Ishikawa (cell line): Measurements from ENCODE around the gene PDSS2.

Source experiments
- CEBPB ChIP-seq: IDR thresholded peaks from 2 replicates; pipeline ENCODE4 v1.6.1; 2012
- CREB1 ChIP-seq: IDR thresholded peaks from 2 replicates; pipeline ENCODE4 v1.6.1; 2012; ENCODE audit warnings: low read depth
- EGR1 ChIP-seq: IDR thresholded peaks from 2 replicates; pipeline ENCODE4 v1.6.1; 2012
- EP300 ChIP-seq: IDR thresholded peaks from 2 replicates; pipeline ENCODE4 v1.6.1; 2012; ENCODE audit warnings: borderline replicate concordance
- FOXM1 ChIP-seq: IDR thresholded peaks from 2 replicates; pipeline ENCODE4 v1.6.1; 2012; ENCODE audit warnings: low read depth, borderline replicate concordance
- MAX ChIP-seq: IDR thresholded peaks from 2 replicates; pipeline ENCODE4 v1.6.1; 2012
- NFIC ChIP-seq: IDR thresholded peaks from 2 replicates; pipeline ENCODE4 v1.6.1; 2012
- RAD21 ChIP-seq: IDR thresholded peaks from 2 replicates; pipeline ENCODE4 v1.6.1; 2012; ENCODE audit warnings: low read depth
- REST ChIP-seq: IDR thresholded peaks from 2 replicates; pipeline ENCODE4 v1.6.1; 2012; ENCODE audit warnings: low read depth, mild to moderate bottlenecking
- TAF1 ChIP-seq: IDR thresholded peaks from 2 replicates; pipeline ENCODE4 v1.6.1; 2012; ENCODE audit warnings: low read depth, mild to moderate bottlenecking
- TCF12 ChIP-seq: IDR thresholded peaks from 2 replicates; pipeline ENCODE4 v1.6.1; 2012; ENCODE audit warnings: low read depth
- TEAD4 ChIP-seq: IDR thresholded peaks from 2 replicates; pipeline ENCODE4 v1.6.1; 2012
- USF1 ChIP-seq: IDR thresholded peaks from 2 replicates; pipeline ENCODE4 v1.6.1; 2012
- YY1 ChIP-seq: IDR thresholded peaks from 2 replicates; pipeline ENCODE4 v1.6.1; 2012; ENCODE audit warnings: low read depth
- ZBTB7A ChIP-seq: IDR thresholded peaks from 2 replicates; pipeline ENCODE4 v1.6.1; 2012; ENCODE audit warnings: low read depth

Gene PDSS2

GRCh38 chr6:107107791-107108190 is 351.6 kb downstream of the PDSS2 start:
- TF ChIP-seq REST (no peak), CREB1 (no peak), TAF1 (no peak), TEAD4 (no peak), EGR1 (no peak), ZBTB7A (no peak), CEBPB (no peak), EP300 (no peak), RAD21 (no peak), YY1 (no peak), FOXM1 (no peak), TCF12 (no peak), USF1 (no peak), MAX (no peak), NFIC (no peak)

- TF ChIP-seq EP300 (no peak), CEBPB (no peak), ZBTB7A (no peak), RAD21 (no peak), CREB1 (no peak), USF1 (no peak), EGR1 (no peak), REST (no peak), TAF1 (no peak), YY1 (no peak), MAX (no peak), TCF12 (no peak), FOXM1 (no peak), NFIC (no peak), TEAD4 (no peak)
Observed at GRCh38 chr6:107106165-107106564, 353.2 kb downstream of the PDSS2 start.

- no peak for TF ChIP-seq RAD21
- no peak for TF ChIP-seq TEAD4
- TF ChIP-seq CEBPB: no peak
Observed at GRCh38 chr6:107105511-107106116, 353.8 kb downstream of the PDSS2 start.

GRCh38 chr6:107103082-107103481 is 356.3 kb downstream of the PDSS2 start:
- TF ChIP-seq MAX (0 out of 2 replicates have a peak, but pooled peaks have one; percentile 25), CREB1 (no peak), USF1 (peak; percentile 53), EP300 (0 out of 2 replicates have a peak, but pooled peaks have one; percentile 18), TEAD4 (peak; percentile 95), YY1 (no peak)
